Mammary epithelial cell (primary cell): ENCODE results near the gene HOXC4.

Source experiments
- EZH2 ChIP-seq: IDR thresholded peaks from 2 replicates; pipeline ENCODE4 v1.6.1; 2012; ENCODE audit warnings: low read length, inconsistent platforms, borderline replicate concordance
- TF ChIP-seq, protein P1 (sequence below), 2 donors: IDR thresholded peaks in 1 of 2; conservative IDR thresholded peaks in 1 of 2; 2 replicates each; pipeline ENCODE4 v1.5.1; 2011 to 2012; ENCODE audit warnings: inconsistent platforms in 2 of 2, low read length in 2 of 2, mild to moderate bottlenecking in 2 of 2, control low read depth in 1 of 2, low read depth in 1 of 2; ENCODE audit not compliant: insufficient read depth in 1 of 2; ENCODE audit errors: extremely low read depth in 1 of 2

DNA sequence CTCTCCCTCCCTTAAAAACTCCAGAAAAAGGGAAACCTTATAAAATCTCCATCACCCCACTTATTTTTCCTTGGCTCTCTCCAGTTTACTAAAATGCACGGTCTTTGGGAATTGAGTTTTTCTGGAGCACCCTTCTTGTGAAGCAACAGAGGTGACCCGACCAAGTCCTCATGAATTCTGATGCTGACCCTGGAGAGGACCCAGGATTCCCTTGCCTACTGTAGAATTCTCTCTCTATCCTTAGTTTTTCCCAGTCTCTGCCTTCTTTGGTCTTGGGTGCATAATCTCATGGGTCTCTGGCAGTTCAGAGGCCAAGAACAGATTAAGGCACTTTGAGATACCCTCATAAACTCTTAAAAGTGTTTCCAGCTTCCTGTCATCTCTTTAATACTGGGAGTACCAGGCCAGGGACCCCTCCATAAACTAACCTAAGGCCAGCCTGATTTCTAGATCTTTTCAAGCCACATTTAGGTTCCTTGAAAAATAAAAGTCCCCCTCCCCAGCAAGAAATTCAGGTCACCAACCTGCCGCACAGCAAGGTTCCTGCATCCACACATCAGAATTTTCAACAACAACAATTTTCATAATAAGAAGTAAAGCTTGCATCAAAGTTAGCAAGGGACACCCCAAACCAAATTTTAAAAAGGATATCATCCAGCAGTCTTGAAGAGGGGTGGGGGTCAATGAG is 5.1 kb upstream of the HOXC4 start:
- TF ChIP-seq, protein P1, sequence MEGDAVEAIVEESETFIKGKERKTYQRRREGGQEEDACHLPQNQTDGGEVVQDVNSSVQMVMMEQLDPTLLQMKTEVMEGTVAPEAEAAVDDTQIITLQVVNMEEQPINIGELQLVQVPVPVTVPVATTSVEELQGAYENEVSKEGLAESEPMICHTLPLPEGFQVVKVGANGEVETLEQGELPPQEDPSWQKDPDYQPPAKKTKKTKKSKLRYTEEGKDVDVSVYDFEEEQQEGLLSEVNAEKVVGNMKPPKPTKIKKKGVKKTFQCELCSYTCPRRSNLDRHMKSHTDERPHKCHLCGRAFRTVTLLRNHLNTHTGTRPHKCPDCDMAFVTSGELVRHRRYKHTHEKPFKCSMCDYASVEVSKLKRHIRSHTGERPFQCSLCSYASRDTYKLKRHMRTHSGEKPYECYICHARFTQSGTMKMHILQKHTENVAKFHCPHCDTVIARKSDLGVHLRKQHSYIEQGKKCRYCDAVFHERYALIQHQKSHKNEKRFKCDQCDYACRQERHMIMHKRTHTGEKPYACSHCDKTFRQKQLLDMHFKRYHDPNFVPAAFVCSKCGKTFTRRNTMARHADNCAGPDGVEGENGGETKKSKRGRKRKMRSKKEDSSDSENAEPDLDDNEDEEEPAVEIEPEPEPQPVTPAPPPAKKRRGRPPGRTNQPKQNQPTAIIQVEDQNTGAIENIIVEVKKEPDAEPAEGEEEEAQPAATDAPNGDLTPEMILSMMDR (conservative IDR thresholded peaks at IDR 0.05 in 1 of 2, IDR thresholded peaks at IDR 0.05 in 1 of 2; ENCODE audit: extremely low read depth in 1 of 2, insufficient read depth in 1 of 2, low read depth in 1 of 2, low read length in 2 of 2): no peak
- TF ChIP-seq EZH2: no peak
